ENCODE data around the gene GAB2.
"Not testable (repeated sequence)": the region's sequence is repeated elsewhere in the genome, so short reads cannot be mapped to it uniquely, and the experiment has no call there.

The GAB2 gene

GRCh38 chr11:78239781-78240180 is 177.8 kb downstream of the GAB2 start:
- no peak for DNase-seq

GRCh38 chr11:78237293-78238046 is 180.2 kb downstream of the GAB2 start:
- no peak for DNase-seq

DNA sequence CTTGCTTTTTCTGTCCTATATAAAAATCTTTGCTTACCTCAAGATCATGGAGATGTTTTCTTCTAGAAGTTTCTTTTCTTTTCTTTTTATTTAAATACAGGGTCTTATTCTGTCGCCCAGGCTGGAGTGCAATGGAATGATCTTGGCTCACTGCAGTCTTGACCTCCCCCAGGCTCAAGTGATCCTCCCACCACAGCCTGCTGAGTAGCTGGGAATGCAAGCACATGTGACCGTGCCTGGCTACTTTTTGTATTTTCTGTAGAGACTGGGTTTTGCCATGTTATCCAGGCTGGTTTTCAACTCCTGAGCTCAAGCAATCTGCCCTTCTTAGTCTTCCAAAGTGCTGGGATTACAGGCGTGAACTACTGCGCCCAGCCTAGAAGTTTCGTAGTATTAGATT is 183.6 kb downstream of the GAB2 start:
- no peak for DNase-seq

- not testable (repeated sequence) for DNase-seq
Measured at GRCh38 chr11:78233046-78233445, 184.6 kb downstream of the GAB2 start.

- no peak for DNase-seq
Measured at GRCh38 chr11:78231962-78232501, 185.6 kb downstream of the GAB2 start.

DNA sequence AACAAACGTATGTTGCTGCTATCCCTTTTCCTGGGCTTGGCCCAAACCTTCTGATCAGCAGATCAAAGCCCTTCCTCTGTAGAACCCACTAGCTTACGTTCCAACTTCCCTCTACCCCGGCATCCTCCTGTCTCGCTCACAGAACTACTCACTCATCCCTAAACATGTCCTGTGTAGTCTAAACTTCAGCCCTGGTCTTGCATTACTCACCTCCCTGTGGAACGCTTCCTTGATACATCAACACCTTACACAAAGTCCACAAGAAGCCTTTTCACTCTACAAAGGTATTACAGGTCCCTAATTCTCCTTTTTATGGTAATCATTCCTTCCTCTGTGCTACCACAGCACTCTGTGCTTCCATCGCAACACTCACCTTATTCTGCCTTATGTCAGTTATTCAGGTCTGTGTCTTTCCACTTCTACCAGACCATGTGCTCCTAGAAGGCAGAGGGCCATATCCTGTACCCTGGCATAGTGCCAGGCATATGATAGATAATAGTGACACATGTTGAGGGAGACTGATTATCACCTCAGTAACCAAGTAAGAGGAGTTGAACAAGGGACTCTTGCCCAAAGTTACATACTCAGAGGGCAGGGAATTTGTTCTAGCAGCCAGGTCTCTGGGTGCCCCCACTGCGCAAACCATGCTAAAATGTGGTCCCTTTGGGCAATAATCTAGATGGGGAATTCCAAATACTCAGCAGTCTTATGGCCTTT is 187.3 kb downstream of the GAB2 start:
- DNase-seq: no peak

DNA sequence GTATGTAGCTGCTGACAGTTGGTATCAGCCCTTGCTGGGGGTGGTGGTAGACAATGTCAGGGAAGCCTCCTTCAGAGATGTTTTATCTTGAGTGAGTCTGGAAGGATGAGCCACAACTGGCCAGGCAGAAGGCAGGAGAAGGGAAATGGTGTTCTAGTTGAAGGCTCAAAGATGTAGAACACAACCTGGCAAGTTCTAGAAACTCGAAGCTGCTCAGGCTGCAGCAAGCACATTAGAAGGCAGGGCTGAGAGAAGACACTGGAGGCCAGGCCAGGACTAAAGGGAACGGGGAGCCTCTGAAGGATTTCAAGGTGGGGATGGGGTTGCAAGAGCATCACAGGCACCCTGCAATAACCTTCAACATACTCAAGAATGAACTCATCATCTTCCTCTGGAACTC is 188.5 kb downstream of the GAB2 start:
- no peak for DNase-seq

- peak; percentile 82 for DNase-seq
Measured at GRCh38 chr11:78228467-78228866, 189.2 kb downstream of the GAB2 start.

GRCh38 chr11:78227921-78228320 is 189.7 kb downstream of the GAB2 start:
- no peak for DNase-seq

- no peak for DNase-seq
Measured at GRCh38 chr11:78226684-78227680, 190.6 kb downstream of the GAB2 start.

GRCh38 chr11:78224906-78225420 is 192.7 kb downstream of the GAB2 start:
- no peak for DNase-seq

DNA sequence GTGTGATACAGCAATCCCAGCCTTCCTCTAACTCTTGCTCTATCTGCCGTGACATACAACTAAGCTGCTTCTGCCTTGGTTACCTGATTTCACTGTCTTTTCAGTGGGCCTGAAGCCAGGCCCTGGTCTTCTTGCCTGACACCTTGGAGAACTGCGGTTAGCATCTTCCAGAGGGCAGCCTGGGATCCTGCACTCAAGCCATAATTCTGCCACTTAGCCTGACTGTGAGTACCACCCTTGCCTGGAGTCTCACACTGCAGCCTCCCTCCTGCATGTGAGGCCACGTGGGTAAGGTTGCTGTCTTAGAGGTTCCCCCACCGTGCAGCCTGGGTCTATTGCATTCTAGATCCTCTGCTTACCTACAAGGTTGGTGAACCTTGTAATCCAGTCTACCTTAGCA is 193.1 kb downstream of the GAB2 start:
- DNase-seq: no peak

DNA sequence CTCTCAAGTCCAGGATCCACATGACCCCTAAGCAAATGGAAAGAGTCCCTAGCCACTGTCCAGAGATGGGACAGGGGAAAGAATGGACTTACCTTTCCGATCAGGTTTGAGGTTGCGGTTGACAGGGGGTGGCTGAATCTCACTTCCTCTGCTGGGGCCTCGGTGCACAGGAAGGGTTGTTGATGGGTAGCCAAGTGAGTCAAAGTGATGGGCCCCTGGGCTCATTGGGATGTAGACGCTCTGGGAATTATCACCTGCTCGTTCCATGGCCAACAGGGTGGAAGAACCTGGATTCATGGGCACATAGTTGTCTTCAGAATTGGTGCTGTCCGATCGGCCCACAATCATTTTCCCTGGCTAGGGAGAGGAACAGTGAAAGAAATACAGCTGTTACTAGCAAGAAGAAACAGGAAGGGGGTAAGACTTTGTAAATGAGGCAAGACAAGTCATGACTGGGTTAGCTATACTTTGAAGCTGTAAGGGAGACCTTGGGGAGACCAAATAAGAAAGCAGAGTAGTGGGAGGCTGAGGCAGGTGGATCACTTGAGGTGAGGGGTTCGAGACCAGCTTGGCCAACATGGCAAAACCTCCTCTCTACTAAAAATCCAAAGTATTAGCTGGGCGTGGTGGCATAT is 194.2 kb downstream of the GAB2 start:
- no peak for DNase-seq

DNA sequence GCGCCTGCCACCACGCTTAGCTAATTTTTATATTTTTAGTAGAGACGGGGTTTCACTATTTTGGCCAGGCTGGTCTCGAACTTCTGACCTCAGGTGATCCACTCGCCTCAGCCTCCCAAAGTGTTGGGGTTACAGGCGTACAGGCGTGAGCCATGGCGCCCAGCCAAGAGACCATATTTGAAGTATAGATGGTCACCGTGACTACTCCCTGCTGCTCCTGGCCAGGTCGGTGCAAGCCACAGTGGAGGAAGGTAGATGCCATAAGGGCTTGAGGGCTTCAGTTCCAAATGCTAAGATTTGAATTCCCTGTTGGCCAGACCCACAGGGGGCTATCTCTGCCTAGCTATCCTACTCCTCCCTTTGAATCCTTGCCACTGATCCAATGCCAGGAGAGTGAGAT is 194.9 kb downstream of the GAB2 start:
- not testable (repeated sequence) for DNase-seq

- DNase-seq: no peak
Measured at GRCh38 chr11:78221396-78222315, 196.0 kb downstream of the GAB2 start.

DNA sequence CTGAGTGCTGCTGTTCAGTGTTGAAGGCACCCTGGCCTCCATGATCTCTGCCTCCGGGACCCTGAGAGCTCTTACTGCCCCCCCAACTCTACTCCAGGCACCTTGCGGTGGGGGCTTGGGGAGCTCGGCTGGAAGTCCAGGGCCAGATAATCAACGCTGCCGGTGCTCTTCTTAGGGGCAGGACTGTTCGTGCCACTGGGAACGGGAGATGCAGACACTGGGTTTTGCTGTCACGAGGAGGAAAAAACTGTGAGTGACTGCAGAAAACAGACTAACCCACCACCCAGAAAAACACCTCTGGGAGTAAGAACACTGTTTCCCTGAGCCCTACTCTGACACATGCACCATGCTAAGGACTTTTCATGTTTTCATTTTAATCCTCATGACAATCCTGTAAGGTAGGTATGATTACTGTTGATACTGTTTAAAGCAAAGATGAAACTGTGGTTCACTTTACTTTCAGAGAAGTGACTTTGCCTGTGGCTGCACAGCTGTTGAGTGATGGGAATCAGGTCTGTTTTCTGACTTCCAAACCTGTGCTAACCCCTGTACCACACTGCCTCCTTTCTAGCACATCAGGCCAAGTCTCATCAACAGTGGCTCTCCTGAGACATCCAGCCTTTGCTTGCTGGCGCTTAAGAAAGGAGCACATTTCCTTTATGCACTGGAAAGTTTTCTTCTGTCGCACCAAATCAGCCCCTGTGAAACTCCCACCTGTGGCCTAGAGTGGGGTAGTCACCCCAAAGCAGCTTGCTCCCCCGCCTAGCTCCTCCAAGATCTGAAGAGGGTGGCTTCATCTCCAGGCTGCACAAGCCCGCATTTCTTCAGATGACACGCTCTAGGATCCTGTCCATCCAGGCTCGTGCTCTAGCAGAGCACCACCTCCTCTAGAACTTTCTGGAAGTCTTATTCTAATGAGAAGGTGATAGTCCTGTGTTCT is 197.1 kb downstream of the GAB2 start:
- no peak for DNase-seq

- no peak for DNase-seq
Measured at GRCh38 chr11:78219493-78220217, 198.0 kb downstream of the GAB2 start.

GRCh38 chr11:78218707-78219492 is 198.7 kb downstream of the GAB2 start:
- DNase-seq: no peak
